Activated CD4-positive, alpha-beta T cell treated with anti-CD3 and anti-CD28 coated beads for 48 hours (primary cell): ENCODE data around the gene PRKRA.
"Not testable (repeated sequence)": the region's sequence is repeated elsewhere in the genome, so short reads cannot be mapped to it uniquely, and the experiment has no call there.

Experiments
- DNase-seq: peaks from one replicate; pipeline ENCODE4 v3.0.0-alpha.2; 2020

Gene PRKRA

DNA sequence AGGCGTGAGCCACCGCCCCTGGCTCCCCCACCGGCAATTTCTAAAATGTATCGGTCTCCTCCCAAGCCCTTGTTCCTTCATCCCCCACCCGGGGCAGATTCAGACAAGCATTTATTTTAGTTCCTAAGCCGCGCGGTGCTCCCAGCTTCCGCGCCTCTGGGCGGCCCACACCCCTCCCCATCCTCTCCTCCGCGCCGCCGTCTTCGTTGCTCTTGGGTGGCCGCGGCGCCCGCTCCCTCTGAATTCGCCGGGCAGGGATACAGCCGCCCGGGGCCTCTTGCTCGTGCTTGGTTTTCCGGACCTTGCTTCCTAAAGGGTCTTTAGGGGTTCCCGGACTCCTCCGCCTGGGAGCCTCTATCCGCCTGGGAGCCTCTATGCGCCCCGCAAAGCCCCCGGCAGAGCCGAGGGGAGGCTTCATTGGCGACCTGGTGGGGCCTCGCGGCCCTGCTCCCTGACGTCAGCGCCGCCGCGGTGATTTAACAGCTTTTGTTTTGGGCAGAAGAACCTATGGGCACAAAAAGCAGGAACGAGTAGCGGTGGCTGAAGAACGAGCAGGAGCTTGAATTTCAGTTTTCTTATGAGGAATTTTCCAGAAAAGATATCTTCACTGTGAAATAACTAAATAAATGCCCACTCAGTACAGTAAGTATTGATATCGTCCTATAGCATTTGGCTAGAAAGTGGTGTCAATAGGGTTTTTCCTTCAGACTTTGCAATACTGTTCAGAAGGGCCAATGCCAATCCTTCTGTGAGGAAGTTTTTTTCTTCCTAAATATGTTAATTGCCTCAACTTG lies 37.3 kb downstream of the PRKRA start:
- DNase-seq: peak; percentile 86

DNA sequence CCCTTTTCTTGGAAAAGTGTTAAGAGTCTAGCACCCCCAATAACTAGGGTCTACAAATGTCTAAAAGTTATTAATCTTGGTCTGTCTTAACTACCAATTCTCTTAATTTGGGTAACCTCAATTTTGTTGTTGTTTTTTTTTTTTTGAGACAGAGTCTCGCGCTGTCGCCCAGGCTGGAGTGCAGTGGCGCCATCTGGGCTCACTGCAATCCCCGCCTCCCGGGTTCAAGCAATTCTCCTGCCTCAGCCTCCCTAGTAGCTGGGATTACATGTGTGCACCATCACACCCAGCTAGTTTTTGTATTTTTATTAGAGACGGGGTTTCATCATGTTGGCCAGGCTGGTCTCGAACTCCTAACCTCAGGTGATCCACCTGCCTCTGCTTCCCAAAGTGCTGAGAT lies 38.5 kb downstream of the PRKRA start:
- not testable (repeated sequence) for DNase-seq

DNA sequence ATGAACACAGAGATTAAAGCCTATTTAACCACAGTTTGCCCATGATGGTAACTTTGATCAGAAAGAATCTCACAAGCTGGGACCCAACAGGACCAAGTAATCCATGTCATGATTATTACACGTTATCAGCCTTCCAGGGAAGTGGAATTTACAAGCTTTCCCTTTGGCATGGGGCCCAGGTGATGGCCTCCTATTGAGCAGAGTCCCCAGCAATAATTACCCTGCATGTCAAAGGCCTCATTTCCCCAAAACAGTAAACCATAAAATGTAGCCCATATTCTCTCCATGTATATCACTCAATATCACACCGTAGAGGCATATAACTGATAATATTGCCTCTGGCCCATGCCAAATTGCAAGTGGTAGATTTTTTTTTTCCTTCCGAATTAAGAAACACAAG lies 38.9 kb downstream of the PRKRA start:
- no peak for DNase-seq

DNA sequence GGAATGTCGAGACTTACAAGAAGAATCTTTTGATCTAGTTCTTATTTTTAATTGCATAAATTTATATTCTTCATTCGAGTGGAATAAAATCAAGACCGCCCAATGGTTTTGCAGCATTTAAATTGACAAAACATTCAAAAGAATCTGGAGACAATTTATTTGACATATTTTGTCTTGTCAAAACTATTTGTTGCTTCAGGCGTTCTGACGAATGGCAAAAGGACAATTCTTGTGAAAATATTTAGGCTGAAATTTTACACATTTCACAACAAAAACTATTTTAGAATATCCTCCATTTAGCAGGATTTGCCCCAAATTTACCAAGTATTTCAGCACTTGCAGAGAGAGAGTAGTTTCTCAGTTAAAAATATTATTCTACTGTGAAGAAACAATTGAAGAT lies 41.7 kb downstream of the PRKRA start:
- DNase-seq: no peak

DNA sequence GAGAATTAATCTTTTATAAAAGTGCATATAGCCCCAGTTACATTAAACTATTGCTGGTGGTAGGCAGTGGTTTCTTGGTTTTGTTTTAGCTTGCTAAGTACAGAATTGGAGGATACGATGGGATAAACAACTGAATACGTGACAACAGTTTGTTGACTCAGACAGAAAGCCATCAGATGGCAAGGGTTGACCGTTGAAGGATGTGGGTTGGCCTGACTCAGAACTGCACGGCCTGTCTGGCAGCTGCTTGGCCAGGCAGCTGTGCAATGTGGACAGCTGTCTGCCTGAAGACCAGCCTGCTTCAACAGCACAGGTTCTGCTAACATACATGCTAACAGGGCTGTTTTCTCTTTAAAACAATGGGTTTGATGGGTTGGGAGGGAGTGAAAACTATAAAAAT lies 46.6 kb downstream of the PRKRA start:
- no peak for DNase-seq

DNA sequence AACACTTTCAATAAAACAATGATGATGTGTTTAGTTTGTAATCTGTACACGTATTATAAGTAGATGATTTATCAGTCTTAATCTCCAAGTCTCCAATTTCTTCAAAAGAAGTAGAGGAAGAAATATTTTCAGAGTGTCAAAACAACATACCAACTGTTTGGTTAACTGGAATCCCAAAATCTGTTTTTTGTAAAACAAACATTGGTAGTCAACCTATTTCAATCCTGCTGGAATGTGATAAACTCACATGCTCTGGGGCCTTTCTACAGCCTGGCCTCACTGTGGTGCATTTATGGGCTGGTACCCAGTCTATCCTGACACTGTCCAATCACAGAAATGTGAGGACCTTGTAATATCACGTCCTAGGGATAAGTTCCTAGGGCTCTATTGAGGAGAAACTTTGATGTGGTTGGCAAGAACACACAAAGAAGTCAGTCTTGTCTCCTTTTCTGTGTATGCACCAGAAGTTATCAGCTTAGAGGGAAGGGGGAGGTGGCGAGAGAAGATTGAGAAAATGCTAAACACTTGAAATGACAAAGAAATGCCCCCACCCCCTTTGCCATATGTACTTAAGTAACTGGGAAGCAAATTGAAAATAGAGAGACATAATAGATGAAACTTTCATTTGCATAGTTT lies 47.2 kb downstream of the PRKRA start:
- DNase-seq: no peak

DNA sequence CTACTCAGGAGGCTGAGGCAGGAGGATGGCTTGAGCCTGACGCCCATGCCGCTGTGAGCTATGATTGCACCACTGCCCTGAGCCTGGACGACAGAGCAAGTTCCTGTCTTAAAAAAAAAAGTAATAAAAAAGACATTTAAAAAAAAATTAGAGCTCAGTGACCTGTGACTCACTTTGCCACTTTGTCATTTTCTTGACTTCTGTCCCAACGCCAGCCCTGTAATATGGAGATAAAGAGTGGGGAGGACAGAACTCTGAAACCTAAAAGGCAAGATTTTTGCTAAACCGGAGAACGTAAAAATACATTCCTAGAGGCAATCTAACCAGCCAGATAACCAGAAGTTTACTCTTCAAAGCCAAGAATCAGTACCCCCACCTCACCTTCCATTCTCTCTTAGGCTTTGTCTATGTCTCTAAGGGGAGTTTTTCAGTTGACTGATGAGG lies 49.0 kb downstream of the PRKRA start:
- no peak for DNase-seq

DNA sequence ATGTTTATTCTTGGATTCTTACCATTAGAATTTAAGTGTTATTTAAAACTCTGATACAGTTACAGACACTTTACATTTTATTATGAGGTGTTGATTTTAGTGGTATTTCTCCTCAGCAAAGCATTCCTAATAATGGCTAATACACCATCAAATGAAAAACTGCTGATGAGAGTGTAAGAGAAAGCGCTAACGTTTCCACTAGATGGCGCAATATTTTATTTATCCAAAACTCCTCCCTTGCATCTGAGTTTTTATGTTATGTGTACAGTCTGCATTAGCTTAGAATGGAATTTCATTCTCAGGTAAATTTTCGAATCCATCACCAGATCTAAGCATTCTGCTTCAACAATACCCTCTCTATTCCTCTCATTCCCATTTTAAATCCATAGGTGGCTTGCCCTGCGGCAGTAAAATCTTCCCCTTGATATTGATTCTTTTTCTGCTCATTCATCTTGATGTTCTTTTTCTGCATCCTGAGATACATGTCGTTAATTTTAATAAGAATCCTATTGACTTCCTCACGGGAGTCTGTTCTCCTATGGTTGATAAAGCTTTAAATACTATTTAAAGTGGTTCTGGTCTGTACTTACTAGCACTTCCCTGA lies 53.9 kb downstream of the PRKRA start:
- no peak for DNase-seq

DNA sequence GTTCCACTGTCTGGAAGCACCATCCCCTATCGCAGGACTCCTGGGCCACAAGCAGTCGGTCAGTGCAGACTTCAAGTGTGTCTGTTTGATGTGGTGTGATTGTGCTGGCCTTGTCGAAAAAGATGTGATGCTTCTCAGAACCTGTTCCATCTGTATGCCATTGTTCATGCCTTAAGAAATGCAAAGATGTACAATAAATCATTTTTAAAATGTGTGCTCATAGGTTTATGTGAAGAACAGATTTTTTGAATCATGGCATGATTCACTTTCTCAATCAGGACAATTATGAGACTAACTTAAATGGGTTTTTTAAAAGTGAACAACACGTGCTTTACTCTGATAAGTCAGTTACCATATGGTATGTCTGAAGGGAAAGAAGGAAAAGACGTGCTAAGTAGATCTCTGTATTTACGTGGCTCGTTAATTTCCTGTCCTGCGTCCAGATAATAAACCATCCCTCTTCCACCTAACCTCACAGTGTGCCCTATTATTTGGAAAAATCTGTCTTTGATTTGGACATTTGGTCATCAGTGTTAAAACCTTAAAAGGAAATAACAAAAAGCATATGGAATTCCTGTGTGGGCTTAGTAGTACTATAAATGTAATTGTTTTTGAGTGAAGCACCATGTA lies 54.9 kb downstream of the PRKRA start:
- no peak for DNase-seq

DNA sequence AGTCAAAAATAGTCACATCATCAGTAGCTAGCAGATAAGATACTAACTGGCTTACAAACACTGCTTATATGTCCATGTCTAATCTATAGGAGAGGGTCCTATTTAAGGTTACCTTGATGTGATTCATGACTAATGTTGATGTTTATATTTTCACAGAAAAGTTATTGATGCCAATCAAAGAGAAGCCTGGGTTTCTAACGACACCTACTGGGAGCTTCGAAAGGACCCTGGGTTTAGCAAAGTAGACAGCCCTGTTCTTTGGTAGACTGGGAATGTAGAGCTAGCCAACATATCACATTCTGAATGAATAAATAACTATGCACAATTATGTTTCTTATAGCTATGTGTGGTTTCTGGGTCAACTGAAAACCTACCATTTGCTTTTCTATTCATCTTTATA lies 55.7 kb downstream of the PRKRA start:
- DNase-seq: no peak

DNA sequence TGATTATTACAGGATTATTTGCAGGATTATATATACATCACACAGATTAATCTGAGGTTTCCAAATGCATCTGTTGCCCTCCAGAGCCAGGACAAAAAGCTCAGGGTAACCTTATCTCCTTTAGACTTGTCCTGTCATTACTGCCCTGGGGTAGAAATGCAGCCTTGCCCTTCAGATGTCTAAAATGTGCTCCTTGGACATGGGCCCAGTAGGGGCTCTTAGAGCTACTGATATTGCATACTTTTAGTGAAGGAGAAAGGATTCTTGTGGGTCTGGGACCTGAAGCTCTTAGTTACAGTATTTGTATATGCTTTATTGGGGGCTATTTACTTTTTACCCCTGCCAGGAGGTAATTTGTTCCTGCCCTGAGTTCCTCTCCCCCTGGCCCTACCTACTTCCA lies 56.1 kb downstream of the PRKRA start:
- DNase-seq: no peak

DNA sequence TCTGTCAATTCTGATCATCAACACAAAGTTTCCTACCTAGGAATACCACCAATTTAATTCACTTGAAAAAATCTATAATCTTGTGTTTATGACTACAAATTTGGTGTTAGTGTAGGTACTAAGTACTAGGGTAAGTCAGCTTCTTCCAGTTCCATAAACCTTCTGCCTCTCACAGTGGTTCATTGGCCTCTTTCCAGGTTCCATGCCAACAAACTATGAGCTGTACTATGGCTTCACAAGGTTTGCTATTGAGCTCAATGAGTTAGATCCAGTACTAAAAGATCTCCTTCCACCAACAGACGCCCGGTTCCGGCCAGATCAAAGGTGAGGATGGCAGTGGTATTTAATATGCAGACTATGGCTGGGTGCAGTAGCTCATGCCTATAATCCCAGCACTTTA lies 58.8 kb downstream of the PRKRA start:
- no peak for DNase-seq

DNA sequence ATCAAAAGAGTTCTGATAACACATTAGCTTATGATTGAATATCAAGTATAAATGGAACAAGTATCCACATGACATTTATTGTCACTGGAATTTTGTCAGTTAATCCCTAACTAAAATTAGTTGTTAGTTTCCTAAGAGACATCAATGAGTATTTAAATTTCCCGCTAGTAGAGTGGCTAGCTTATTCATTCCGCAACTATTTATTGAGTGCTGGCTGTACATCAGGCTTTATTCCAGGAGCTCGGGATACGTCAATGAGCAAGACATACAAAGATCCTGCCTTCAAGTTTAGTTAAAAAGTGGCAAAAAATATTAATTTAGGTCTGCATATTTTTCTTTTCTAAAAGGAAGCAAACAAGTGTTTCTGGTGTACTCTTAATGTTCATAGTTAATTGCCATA lies 59.3 kb downstream of the PRKRA start:
- no peak for DNase-seq

DNA sequence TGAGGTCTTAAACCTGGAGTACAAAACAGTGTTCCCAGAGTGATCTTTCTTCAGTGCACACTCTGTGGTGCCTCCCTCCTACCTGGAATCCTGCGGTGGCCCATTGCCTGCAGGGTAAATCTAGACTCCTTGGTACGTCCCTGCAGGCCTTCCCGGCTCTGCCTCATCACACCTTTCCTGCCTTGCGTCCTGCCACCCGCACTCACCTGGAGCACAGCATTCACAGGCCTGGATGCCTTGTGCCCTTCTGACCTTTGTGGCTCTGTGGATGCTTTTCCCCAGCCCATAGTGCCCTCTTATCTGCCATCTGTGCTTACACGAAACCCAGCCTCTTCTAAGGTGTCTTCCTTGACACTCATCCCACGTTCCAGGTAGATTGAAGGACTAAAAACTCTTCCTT lies 62.7 kb downstream of the PRKRA start:
- no peak for DNase-seq

DNA sequence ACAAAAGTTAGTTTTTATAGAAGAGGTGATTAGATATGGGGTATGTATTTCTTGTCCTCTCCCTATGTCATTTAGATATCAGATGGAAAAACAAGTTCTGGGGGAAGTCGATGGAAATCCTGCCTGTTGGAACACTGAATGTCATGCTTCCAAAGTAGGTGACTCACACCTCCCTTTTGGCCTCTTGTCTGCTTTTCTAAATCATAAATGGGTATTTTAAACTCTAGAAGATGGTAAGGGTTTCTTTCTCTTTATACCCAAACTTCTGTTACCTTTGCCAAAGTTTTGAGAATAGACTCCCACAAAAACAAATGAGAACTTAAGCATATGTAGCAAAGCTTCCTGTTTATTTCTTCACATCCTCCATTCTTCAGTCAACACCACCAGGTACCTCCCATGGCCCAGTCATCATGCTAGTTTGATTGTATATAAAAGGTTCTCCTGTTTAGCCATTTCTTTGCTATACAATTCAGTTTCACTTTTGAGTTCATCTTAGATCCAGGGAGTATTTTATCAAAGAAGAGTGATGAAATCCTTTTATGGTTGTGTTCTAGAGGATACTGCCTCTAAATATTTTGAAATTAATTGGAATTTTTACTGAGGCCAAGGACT lies 63.9 kb downstream of the PRKRA start:
- no peak for DNase-seq

DNA sequence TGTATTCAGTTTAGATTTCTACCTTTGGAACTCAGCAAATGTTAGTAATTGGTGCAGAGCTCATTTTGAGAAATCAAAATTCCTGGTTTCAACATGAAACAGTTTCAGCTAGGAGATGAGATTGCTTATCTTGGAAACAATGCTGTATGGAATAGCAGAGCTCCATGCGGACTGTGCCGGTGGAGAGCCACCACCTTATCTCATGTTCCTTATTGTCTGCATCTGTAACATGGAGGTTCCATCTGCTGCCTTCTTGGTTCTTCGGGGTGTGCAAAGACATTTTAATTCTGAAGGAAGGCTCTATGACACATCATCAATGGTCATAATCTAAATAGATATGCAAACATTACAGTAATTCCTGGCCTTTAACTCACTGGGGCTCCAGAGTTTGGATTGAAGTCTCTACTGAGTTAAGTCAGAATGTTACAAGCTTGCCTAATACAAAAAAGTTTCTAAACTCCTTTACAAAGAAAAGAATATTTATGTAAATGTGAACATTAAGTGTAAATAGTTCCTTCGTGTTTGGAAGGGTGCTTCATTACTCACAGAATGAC lies 65.3 kb downstream of the PRKRA start:
- no peak for DNase-seq

DNA sequence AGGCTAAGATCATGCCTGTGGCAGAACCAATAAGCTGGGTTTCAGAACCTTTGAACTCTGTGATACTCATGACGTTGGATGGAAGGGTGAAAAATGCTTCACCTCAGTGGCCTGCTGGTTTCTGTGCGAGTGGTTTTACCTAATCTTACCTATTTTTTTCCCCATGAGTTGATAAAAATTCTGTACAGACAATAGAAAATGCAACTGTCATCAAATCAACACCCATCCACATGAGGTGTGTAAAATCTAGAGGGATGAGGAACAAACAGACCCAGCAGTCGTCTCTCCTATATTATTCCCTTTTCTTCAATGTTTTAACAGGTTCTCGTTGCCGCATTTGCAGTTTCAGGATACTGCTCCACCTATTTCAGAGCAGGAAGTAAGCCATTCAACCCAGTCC lies 67.3 kb downstream of the PRKRA start:
- DNase-seq: no peak
